Ascending aorta (tissue), 2 donors: ENCODE results near the gene PRKCI. TPM values are rescaled to one million over a fixed set of nuclear protein-coding genes. Genes with fewer than 3 reads are reported as not detected.
"Not testable (repeated sequence)": the region's sequence is repeated elsewhere in the genome, so short reads cannot be mapped to it uniquely, and the experiment has no call there.

ENCODE experiments used
- DNase-seq, 2 donors: peaks; one replicate each; pipeline ENCODE4 v3.0.0-alpha.2; 2019; ENCODE audit warnings: low spot score in 2 of 2
- H3K27ac ChIP-seq, 2 donors: fragments of 200-600 bp; sonication (generic); one replicate each; pipeline ENCODE4 v1.5.1; 2016 to 2017; ENCODE audit warnings: mild to moderate bottlenecking in 1 of 2
- H3K27me3 ChIP-seq: fragments of 200-600 bp; sonication (generic); one replicate; pipeline ENCODE4 v1.5.1; 2017
- H3K36me3 ChIP-seq, 2 donors: fragments of 200-600 bp; sonication (generic); one replicate each; pipeline ENCODE4 v1.5.1; 2016
- H3K4me1 ChIP-seq, 2 donors: fragments of 200-600 bp; sonication (generic); one replicate each; pipeline ENCODE4 v1.5.1; 2016 to 2017; ENCODE audit warnings: mild to moderate bottlenecking in 1 of 2
- H3K4me3 ChIP-seq, 2 donors: fragments of 200-600 bp; sonication (generic); one replicate each; pipeline ENCODE4 v1.5.1; 2016 to 2017; ENCODE audit warnings: mild to moderate bottlenecking in 1 of 2
- H3K9me3 ChIP-seq, 2 donors: fragments of 200-600 bp; sonication (generic); one replicate each; pipeline ENCODE4 v1.5.1; 2016
- intact Hi-C: fragments of 100-400 bp; cut with DNase I; formaldehyde crosslinking; loops from one replicate; pipeline ENCODE4 v1.15.1; 2023
- total RNA-seq: library from RNA; depleted of rRNA; stranded (reverse); fragments of >200 nt; gene quantifications from one replicate; pipeline ENCODE4 v1.1.0, GENCODE V29; 2016
- TF ChIP-seq, protein P1 (sequence below), 3 experiments: fragments of 200-600 bp in 2 of 3; fragments of 450-650 bp in 1 of 3; sonication (generic) in 2 of 3; IDR thresholded peaks; one replicate each; pipeline ENCODE4 v1.5.1; 2016 to 2019; ENCODE audit warnings: antibody characterized with exemption in 3 of 3, mild to moderate bottlenecking in 1 of 3, moderate library complexity in 1 of 3

Gene PRKCI
- total RNA-seq, 1 donor from 2014 or later = 20.3 TPM

GRCh38 chr3:170323331-170323730, 101.1 kb downstream of the PRKCI start:
- TF ChIP-seq, protein P1, sequence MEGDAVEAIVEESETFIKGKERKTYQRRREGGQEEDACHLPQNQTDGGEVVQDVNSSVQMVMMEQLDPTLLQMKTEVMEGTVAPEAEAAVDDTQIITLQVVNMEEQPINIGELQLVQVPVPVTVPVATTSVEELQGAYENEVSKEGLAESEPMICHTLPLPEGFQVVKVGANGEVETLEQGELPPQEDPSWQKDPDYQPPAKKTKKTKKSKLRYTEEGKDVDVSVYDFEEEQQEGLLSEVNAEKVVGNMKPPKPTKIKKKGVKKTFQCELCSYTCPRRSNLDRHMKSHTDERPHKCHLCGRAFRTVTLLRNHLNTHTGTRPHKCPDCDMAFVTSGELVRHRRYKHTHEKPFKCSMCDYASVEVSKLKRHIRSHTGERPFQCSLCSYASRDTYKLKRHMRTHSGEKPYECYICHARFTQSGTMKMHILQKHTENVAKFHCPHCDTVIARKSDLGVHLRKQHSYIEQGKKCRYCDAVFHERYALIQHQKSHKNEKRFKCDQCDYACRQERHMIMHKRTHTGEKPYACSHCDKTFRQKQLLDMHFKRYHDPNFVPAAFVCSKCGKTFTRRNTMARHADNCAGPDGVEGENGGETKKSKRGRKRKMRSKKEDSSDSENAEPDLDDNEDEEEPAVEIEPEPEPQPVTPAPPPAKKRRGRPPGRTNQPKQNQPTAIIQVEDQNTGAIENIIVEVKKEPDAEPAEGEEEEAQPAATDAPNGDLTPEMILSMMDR (IDR thresholded peaks at IDR 0.05) = no peak
- Histone ChIP-seq H3K4me3 (no peak overlapping the region), H3K27ac (no peak overlapping the region), H3K4me1 (no peaks in the 10 kb centered on the region), H3K36me3 (no peaks in the 10 kb centered on the region), H3K9me3 (no peaks in the 10 kb centered on the region), H3K27me3 (no peaks in the 10 kb centered on the region)
- intact Hi-C loops = no loop called here
- no peak for DNase-seq

GRCh38 chr3:170324962-170325361, 102.7 kb downstream of the PRKCI start:
- no peaks in the 10 kb centered on the region for H3K36me3 ChIP-seq
- DNase-seq = no peak
- no peak overlapping the region for H3K27ac ChIP-seq
- intact Hi-C loops = no loop called here
- no peaks in the 10 kb centered on the region for H3K9me3 ChIP-seq
- H3K4me3 ChIP-seq = no peak overlapping the region
- H3K4me1 ChIP-seq = no peaks in the 10 kb centered on the region
- no peaks in the 10 kb centered on the region for H3K27me3 ChIP-seq
- TF ChIP-seq, protein P1 (IDR thresholded peaks at IDR 0.05) = no peak

DNA sequence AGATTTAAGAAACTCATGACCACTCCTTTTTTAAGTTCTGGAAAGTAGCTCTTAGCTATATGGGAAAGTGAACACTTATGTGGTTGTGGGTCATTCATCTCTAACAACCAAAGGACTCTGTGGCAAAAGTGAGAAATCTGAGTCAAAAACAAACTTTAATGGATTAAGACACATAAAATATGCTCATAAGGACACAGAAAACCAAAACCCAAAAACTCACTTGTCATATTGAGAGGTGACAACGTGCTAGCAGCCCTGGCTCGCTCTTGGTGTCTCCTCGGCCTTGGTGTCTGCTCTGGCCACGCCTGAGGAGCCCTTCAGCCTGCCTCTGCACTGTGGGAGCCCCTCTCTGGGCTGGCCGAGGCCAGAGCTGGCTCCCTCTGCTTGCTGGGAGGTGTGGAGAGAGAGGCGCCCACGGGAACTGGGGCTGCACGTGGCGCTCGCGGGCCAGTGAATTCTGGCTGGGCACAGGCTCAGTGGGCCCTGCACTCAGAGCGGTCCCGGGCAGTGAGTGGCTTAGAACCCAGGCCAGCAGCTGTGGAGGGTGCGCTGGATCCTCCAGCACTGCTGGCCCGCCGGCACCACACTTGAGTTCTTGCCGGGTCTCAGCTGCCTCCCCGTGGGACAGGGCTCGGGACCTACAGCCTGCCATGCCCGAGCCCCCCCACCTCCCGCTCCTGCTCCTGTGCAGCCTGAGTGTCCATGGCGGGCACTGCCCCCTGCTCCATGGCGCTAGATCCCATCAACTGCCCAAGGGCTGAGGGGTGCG, 105.0 kb downstream of the PRKCI start:
- intact Hi-C loops = no loop called here
- H3K36me3 ChIP-seq = no peaks in the 10 kb centered on the region
- H3K27ac ChIP-seq = no peak overlapping the region
- TF ChIP-seq, protein P1 (IDR thresholded peaks at IDR 0.05) = no peak
- no peak for DNase-seq
- H3K9me3 ChIP-seq = no peaks in the 10 kb centered on the region
- no peak overlapping the region for H3K4me3 ChIP-seq
- no peaks in the 10 kb centered on the region for H3K4me1 ChIP-seq
- no peaks in the 10 kb centered on the region for H3K27me3 ChIP-seq

- intact Hi-C loops, H3K4me1 ChIP-seq, DNase-seq, H3K27me3 ChIP-seq, H3K36me3 ChIP-seq, H3K9me3 ChIP-seq, H3K27ac ChIP-seq, H3K4me3 ChIP-seq: not testable (repeated sequence)
Observed at GRCh38 chr3:170327868-170328548, 105.8 kb downstream of the PRKCI start.

DNA sequence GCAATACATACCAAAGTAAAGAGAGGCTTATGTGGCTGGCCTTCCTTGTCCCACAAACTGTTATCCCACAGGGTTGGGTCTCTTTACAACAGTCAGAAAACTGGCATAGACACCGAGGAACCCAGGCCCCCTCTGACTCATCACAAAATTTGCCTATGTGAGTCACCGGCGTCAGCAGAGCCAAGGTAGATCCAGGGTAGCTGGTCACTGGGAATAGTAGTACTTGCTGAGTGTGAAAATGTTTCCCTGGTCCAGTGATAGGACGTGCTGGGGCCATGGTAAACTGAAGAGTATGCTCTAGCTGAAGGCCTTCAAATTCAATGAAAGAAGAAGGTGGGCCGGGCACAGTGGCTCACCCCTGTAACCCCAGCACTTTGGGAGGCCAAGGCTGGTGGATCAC, 108.1 kb downstream of the PRKCI start:
- no peak for DNase-seq
- Histone ChIP-seq H3K4me3 (no peak overlapping the region), H3K4me1 (no peaks in the 10 kb centered on the region), H3K27ac (no peak overlapping the region), H3K27me3 (no peaks in the 10 kb centered on the region), H3K9me3 (no peaks in the 10 kb centered on the region), H3K36me3 (no peaks in the 10 kb centered on the region)
- TF ChIP-seq, protein P1 (IDR thresholded peaks at IDR 0.05) = no peak
- intact Hi-C loops = no loop called here

DNA sequence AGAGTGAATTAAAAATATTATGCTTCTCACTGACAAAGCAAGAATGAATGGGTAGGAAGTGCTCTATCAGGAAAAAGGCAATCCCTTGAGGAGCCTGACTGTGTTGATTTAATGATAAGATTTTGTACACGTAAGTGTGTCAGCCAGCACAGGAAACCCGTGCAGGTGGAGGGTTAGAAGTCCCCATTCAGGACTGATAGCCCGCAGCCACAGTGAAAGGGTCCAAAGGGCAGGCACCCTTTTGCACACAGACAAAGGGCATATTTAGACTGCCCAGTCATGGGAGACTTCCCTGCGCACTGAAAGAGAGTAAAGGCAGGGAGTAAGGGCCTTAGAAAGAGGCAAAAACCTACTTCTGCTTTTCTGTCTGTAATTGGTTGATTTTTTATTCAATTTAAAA, 108.9 kb downstream of the PRKCI start:
- Histone ChIP-seq H3K27ac (no peak overlapping the region), H3K4me3 (no peak overlapping the region), H3K4me1 (no peaks in the 10 kb centered on the region), H3K27me3 (no peaks in the 10 kb centered on the region), H3K9me3 (no peaks in the 10 kb centered on the region), H3K36me3 (no peaks in the 10 kb centered on the region)
- DNase-seq = no peak
- intact Hi-C loops = no loop called here
- TF ChIP-seq, protein P1 (IDR thresholded peaks at IDR 0.05) = no peak
